Muscle of leg (tissue), 11 donors: ENCODE measurements around the gene PKHD1. TPM values are rescaled to one million over a fixed set of nuclear protein-coding genes. Genes with fewer than 3 reads are reported as not detected.

Source experiments
- DNase-seq: peaks from one replicate; pipeline ENCODE4 v3.0.0; 2013
- H3K27ac ChIP-seq: one replicate; pipeline ENCODE4 v1.5.1; 2013; ENCODE audit warnings: mild to moderate bottlenecking, low read length, control low read depth
- H3K27me3 ChIP-seq: one replicate; pipeline ENCODE4 v1.6.1; 2013; ENCODE audit warnings: low read length; ENCODE audit not compliant: control insufficient read depth, insufficient read depth
- H3K36me3 ChIP-seq: one replicate; pipeline ENCODE4 v1.6.1; 2013; ENCODE audit warnings: low read length; ENCODE audit not compliant: control insufficient read depth, insufficient read depth
- H3K4me1 ChIP-seq: one replicate; pipeline ENCODE4 v1.6.1; 2013; ENCODE audit warnings: low read length; ENCODE audit not compliant: control insufficient read depth, insufficient read depth
- H3K4me3 ChIP-seq: one replicate; pipeline ENCODE4 v1.5.1; 2013; ENCODE audit warnings: low read length, control low read depth
- H3K9me3 ChIP-seq: replicated peaks from 2 replicates; pipeline ENCODE4 v1.6.1; 2013; ENCODE audit warnings: low read depth, low read length; ENCODE audit not compliant: control insufficient read depth
- WGBS: methylation state at CpG from one replicate; pipeline ENCODE4 v1.1.5; 2013; ENCODE audit warnings: missing lambda C conversion rate; ENCODE audit not compliant: insufficient coverage; 5-methylcytosine and 5-hydroxymethylcytosine counted together
- polyA plus RNA-seq, 8 donors: library from polyadenylated mRNA; unstranded; fragments of 120-200 nt; gene quantifications; one replicate each; pipeline versions ENCODE4 v1.2.1 to v1.2.3, GENCODE V29; 2013; ENCODE audit warnings: inconsistent platforms in 1 of 8, low replicate concordance in 1 of 8; ENCODE audit not compliant: insufficient read length in 8 of 8, insufficient read depth in 1 of 8
- total RNA-seq: library from RNA; stranded (reverse); fragments of 120-200 nt; gene quantifications from one replicate; pipeline ENCODE4 v1.2.4, GENCODE V29; 2013

The PKHD1 gene
- total and polyA plus RNA-seq, 9 donors: 2.5 to 11.1 (median 3.6) TPM

DNA sequence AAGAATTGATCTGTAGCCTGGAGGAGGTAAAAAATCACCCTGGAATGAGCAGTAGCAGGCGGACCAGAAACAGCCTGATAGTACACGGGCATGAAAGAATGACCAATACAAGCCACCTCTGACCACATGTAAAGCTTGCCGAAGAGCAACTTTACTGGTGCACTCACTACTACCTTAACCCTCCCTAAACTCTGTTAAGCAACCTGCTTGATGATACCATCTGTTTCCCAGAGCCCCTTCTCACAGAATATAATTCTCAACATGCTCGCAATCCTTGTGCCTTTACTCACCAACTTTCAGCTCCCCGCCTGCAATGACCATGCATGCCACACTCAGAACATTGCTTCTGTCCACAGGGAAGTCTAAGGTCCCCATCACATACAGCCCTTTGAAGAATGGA, 296.5 kb downstream of the PKHD1 start:
- H3K4me3 ChIP-seq: no peak overlapping the region
- DNase-seq: no peak
- H3K27ac ChIP-seq: no peak overlapping the region
- H3K9me3 ChIP-seq: peaks cover 4% of the 10 kb centered on the region
- WGBS: 80% methylated on average over 2 of the region's 5 CpGs
- H3K36me3 ChIP-seq: no peaks in the 10 kb centered on the region
- no peaks in the 10 kb centered on the region for H3K27me3 ChIP-seq
- H3K4me1 ChIP-seq: no peaks in the 10 kb centered on the region

DNA sequence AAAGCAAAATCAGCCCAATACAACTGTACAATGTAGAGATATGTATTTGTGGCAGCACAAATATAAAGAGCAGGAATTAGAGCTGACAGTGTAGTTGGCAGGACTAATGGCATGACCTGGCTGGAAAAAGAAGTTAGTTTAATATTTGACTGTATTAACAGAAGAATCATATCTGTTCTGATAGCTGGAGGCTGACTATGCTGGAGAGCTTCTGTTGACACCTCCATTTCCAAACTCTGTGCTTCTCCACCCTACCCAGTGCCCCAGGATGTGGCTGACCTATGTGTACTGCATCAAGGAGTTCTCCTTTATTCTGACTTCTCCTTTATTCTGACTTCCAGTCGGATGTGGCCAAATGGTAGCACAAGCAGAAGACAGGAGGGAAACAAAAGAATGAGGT, 299.3 kb downstream of the PKHD1 start:
- no peaks in the 10 kb centered on the region for H3K27me3 ChIP-seq
- H3K36me3 ChIP-seq: no peaks in the 10 kb centered on the region
- no peak for DNase-seq
- H3K9me3 ChIP-seq: no peaks in the 10 kb centered on the region
- WGBS: no CpG with 5 or more reads among the region's 1 CpG
- H3K4me1 ChIP-seq: no peaks in the 10 kb centered on the region
- H3K27ac ChIP-seq: no peak overlapping the region
- H3K4me3 ChIP-seq: no peak overlapping the region

DNA sequence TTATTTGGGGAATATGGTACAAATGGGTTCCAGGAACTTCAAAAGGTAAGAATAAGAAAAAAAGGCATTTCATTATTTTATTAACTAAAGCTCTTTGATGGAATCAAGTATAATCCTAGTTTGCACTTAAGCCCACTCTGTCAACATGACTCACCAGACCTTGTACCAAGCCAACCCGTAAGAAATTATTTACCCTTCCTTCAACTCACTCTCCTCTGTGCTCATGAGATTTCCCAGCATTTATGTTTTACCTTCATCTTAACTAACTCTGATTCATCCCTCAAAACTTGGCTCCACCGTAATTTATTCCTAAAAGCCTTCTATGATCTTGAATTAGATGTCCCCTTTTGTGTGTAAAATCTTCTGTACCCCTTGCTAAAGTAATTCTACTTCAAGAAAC, 308.7 kb downstream of the PKHD1 start:
- Histone ChIP-seq H3K4me1 (no peaks in the 10 kb centered on the region), H3K4me3 (no peak overlapping the region), H3K27me3 (no peaks in the 10 kb centered on the region), H3K9me3 (no peaks in the 10 kb centered on the region), H3K36me3 (no peaks in the 10 kb centered on the region), H3K27ac (no peak overlapping the region)
- no peak for DNase-seq
- WGBS: 42% methylated on average over 2 of the region's 2 CpGs

- no peaks in the 10 kb centered on the region for H3K4me1 ChIP-seq
- no peak overlapping the region for H3K27ac ChIP-seq
- no peak overlapping the region for H3K4me3 ChIP-seq
- no peak for DNase-seq
- no peaks in the 10 kb centered on the region for H3K9me3 ChIP-seq
- 61% methylated on average over 3 of the region's 5 CpGs for WGBS
- H3K27me3 ChIP-seq: no peaks in the 10 kb centered on the region
- H3K36me3 ChIP-seq: no peaks in the 10 kb centered on the region
These were observed 309.8 kb downstream of the PKHD1 start for GRCh38 chr6:51777618-51778017.

DNA sequence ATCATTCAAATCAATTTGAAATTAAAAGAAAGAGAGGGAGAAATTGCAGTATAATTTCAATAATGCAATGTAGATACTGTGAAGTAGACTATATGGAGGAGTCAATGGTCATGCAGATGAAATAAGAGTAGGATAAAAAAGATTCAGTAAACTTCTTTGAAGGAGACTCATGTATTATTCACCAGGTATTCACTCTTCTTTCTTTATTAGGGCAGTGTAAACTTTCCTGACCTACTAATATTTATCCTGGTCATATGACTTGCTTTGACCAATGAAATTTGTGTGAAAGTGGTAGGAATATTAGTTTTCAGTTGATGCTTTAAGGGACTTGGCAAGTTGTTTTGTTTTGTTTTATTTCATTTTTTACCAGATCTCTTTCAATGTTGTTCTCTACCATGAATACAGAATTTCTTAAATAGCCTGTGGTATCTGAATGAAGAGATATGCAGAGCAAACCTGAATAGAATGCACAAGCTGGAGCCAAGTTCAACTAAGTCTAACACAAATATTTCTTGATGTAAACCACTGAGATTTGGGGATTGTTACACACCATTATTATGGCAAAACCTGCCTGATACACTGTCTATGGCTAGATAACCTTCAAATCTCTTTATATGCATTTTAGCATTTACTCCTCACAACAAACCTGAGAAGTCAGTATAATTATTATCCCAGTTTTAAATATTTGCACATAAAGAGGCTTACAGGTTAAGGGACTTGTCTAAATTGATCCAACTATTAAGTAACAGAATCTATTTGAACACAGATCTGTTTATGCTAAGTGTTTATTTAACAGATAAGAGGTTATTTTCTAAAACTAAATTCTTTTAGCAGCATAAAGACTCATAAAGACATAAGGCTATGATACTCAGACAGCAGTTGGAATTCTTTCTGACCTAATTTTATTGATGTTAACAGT, 311.2 kb downstream of the PKHD1 start:
- Histone ChIP-seq H3K9me3 (no peaks in the 10 kb centered on the region), H3K27me3 (no peaks in the 10 kb centered on the region), H3K27ac (no peak overlapping the region), H3K4me1 (no peaks in the 10 kb centered on the region), H3K4me3 (no peak overlapping the region), H3K36me3 (no peaks in the 10 kb centered on the region)
- no peak for DNase-seq

GRCh38 chr6:51768087-51768486, 319.3 kb downstream of the PKHD1 start:
- no peak for DNase-seq
- H3K27me3 ChIP-seq: no peaks in the 10 kb centered on the region
- H3K4me1 ChIP-seq: no peaks in the 10 kb centered on the region

DNA sequence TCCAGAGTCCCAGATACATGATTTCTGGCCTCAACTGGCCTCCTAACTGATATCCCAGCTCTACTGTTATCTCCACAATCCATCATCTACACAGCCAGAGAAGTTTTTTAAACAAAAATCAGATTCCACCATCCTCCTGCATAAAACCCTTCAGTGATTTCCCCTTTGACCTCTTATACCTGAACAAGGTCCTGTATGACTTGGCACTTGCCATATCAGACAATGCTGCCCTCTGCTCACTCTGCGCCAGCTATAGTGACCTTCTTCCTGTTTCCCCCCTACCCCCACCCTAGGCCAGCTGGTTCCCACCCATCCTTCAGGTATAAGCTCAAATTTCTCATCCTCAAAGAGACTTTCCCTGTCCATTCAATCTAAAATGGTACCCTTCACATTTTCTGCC, 322.2 kb downstream of the PKHD1 start:
- WGBS: 100% methylated on average over 1 of the region's 1 CpG
- H3K4me3 ChIP-seq: no peak overlapping the region
- H3K27me3 ChIP-seq: no peaks in the 10 kb centered on the region
- H3K9me3 ChIP-seq: no peaks in the 10 kb centered on the region
- DNase-seq: no peak
- no peak overlapping the region for H3K27ac ChIP-seq
- H3K36me3 ChIP-seq: no peaks in the 10 kb centered on the region
- H3K4me1 ChIP-seq: no peaks in the 10 kb centered on the region

More at GRCh38 chr6:51768087-51768486, 319.3 kb downstream of the PKHD1 start:
- no peaks in the 10 kb centered on the region for H3K36me3 ChIP-seq
- no peaks in the 10 kb centered on the region for H3K9me3 ChIP-seq
- no peak overlapping the region for H3K4me3 ChIP-seq
- H3K27ac ChIP-seq: no peak overlapping the region

DNA sequence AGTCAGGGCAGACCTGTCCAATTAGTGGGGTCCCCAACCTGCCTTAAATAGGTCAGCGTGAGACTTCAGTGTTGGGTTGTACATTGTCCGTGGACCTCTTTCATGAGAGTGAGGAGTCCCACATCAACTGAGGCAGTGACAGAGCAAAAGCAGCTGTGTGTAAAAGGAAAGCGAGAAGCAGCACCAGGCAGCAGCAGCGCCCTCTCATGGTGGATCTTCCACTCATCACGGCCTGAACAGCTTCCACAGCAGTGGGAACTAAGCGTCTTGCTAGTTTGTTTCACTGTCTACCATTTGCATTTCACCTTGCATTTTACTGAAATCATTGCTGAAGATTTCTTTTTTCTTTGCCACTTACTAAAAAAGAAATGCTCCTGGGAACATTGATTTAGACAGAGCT, 333.8 kb downstream of the PKHD1 start:
- no peak for DNase-seq
- Histone ChIP-seq H3K27me3 (no peaks in the 10 kb centered on the region), H3K36me3 (no peaks in the 10 kb centered on the region), H3K4me3 (no peak overlapping the region), H3K9me3 (no peaks in the 10 kb centered on the region), H3K27ac (no peak overlapping the region), H3K4me1 (no peaks in the 10 kb centered on the region)
- 37% methylated on average over 6 of the region's 6 CpGs for WGBS

DNA sequence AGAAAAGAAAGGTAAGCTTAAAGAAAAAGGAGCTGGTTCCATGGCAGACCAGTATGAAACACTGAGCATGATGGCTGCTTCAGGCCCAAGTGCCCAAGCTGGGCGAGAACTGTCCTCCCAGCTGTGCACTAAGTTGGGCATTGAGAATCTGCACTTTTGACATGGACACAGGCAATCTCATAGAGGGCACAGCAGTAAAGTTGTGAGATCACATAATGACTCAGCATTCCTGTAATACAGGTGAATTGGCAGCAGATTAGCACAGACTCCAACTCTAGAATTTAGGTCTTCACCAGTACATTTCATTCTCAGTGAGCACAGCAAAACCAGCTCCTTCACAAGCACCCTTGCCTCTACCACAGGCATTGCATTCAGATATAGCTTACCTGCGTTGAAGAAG, 343.4 kb downstream of the PKHD1 start:
- Histone ChIP-seq H3K27me3 (no peaks in the 10 kb centered on the region), H3K36me3 (no peaks in the 10 kb centered on the region), H3K9me3 (no peaks in the 10 kb centered on the region), H3K27ac (no peak overlapping the region), H3K4me3 (no peak overlapping the region), H3K4me1 (no peaks in the 10 kb centered on the region)
- WGBS: 93% methylated on average over 2 of the region's 2 CpGs
- no peak for DNase-seq

GRCh38 chr6:51740658-51741057, 346.8 kb downstream of the PKHD1 start:
- Histone ChIP-seq H3K4me1 (no peaks in the 10 kb centered on the region), H3K4me3 (no peak overlapping the region), H3K27me3 (no peaks in the 10 kb centered on the region), H3K36me3 (no peaks in the 10 kb centered on the region), H3K27ac (no peak overlapping the region), H3K9me3 (no peaks in the 10 kb centered on the region)
- DNase-seq: no peak
- no CpG with 5 or more reads among the region's 2 CpGs for WGBS

DNA sequence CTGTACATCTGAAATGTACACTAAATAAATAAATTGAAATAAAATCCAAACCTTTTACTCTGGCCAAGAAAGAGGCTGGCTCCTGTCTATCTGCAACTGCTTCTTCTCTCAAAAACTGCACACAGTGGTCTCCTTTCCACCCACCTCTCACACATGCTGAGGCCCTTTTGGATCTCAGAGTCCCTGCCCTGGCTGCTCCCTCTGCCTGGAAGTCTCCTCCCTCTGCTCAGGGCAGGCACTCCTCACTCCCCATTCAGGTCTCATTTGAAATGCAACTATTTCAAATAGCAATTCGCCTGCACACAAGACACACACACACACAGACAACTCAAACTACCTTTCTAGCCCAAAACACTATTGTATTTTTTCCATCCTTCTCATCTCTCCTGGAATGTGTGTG, 348.8 kb downstream of the PKHD1 start:
- no peak overlapping the region for H3K27ac ChIP-seq
- WGBS: no CpG with 5 or more reads among the region's 1 CpG
- H3K36me3 ChIP-seq: no peaks in the 10 kb centered on the region
- DNase-seq: no peak
- no peaks in the 10 kb centered on the region for H3K4me1 ChIP-seq
- H3K27me3 ChIP-seq: no peaks in the 10 kb centered on the region
- H3K4me3 ChIP-seq: no peak overlapping the region
- H3K9me3 ChIP-seq: no peaks in the 10 kb centered on the region
